ENCODE data around the gene MRPL10.

MRPL10 gene

GRCh38 chr17:47839071-47839470 is 7.7 kb upstream of the MRPL10 start:
- no peak for DNase-seq (ENCODE audit: low read depth)
- no peak for TF ChIP-seq CTCF (IDR thresholded peaks at IDR 0.05; ENCODE audit: low read depth, low read length, missing control alignments)
- no peak overlapping the region for H3K4me3 ChIP-seq (ENCODE audit: low read depth, low read length)

GRCh38 chr17:47838636-47839035 is 7.3 kb upstream of the MRPL10 start:
- H3K4me3 ChIP-seq (ENCODE audit: low read depth, low read length): no peak overlapping the region
- no peak for TF ChIP-seq CTCF (IDR thresholded peaks at IDR 0.05; ENCODE audit: low read depth, low read length, missing control alignments)
- no peak for DNase-seq (ENCODE audit: low read depth)

GRCh38 chr17:47837401-47838039 is 6.2 kb upstream of the MRPL10 start:
- DNase-seq (ENCODE audit: low read depth): no peak
- H3K4me3 ChIP-seq (ENCODE audit: low read depth, low read length): no peak overlapping the region
- TF ChIP-seq CTCF (IDR thresholded peaks at IDR 0.05; ENCODE audit: low read depth, low read length, missing control alignments): no peak

GRCh38 chr17:47836601-47837000 is 5.3 kb upstream of the MRPL10 start:
- H3K4me3 ChIP-seq (ENCODE audit: low read depth, low read length): no peak overlapping the region
- no peak for DNase-seq (ENCODE audit: low read depth)
- TF ChIP-seq CTCF (IDR thresholded peaks at IDR 0.05; ENCODE audit: low read depth, low read length, missing control alignments): no peak

DNA sequence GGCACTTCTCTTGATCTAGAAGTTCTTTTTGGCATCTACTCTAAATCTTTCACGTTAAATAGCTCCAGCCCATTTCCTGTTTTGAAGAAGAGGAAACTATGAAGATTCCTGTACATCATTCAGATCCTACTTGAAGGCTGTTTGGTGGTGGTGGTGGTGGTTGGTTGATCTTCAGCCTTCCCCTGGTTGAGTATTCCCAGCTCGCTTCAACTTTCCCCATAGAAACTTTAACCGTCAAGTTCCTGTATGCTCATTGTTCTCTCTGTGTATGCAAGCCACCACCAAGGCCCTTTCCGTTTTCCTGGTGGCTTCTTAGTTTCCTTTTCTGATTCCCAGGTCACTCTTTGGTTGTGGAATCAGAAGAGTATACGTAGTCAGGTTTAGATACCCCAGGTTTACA is 3.4 kb upstream of the MRPL10 start:
- TF ChIP-seq CTCF (IDR thresholded peaks at IDR 0.05; ENCODE audit: low read depth, low read length, missing control alignments): no peak

DNA sequence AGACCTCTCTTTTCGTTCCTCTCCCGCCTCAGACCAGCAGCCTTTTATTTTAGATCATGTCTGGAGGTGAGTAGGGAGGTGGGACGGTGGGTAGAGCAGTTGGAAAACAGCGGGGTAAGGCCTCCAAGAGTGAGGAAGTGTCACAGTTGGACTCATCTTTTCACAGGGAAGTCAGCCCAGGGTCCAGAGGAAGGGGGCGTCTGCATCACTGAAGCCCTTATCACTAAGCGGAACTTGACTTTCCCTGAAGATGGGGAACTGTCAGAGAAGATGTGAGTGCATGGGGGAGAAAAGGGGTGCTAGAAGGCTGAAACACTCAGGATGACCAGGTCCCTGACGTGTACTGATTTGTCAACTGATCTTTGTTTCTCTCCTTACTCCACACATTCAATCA is 590 bp upstream of the MRPL10 start:
- DNase-seq (ENCODE audit: low read depth): no peak
- H3K4me3 ChIP-seq (ENCODE audit: low read depth, low read length): peak overlapping the region; percentile 82
- TF ChIP-seq CTCF (IDR thresholded peaks at IDR 0.05; ENCODE audit: low read depth, low read length, missing control alignments): no peak

More for the DNA sequence above, 3.4 kb upstream of the MRPL10 start:
- DNase-seq (ENCODE audit: low read depth): no peak
- no peak overlapping the region for H3K4me3 ChIP-seq (ENCODE audit: low read depth, low read length)

DNA sequence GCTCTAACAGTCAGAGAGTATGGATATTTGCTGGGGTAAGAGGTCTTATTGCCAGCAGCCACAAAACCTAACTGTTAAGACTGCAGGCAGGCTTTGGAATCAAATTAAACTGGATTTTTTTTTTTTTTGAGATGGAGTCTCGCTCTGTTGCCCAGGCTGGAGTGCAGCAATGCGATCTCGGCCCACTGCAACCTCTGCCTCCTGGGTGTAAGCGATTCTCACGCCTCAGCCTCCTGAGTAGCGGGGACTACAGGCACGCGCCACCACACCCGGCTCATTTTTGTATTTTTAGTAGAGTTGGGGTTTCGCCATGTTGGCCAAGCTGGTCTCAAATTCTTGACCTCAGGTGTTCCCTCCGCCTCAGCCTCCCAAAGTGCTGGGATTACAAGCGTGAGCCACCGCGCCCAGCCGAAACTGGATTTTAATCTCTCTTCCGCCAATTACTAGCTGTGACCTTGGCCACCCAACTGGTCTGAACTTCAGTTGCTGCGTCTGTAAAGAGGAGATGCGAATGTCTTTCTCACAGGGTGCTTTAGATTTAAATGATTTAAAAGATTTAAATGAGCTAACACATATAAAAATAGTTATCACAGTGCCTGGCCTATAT is 842 bp downstream of the MRPL10 start:
- no peak for DNase-seq (ENCODE audit: low read depth)
- TF ChIP-seq CTCF (IDR thresholded peaks at IDR 0.05; ENCODE audit: low read depth, low read length, missing control alignments): no peak

More for the DNA sequence above, 842 bp downstream of the MRPL10 start:
- H3K4me3 ChIP-seq (ENCODE audit: low read depth, low read length): peak overlapping the region; percentile 82

All from GM12864 (cell line).